Left kidney (tissue), 2 donors: Measurements from ENCODE around the gene TMTC4. TPM values are rescaled to one million over a fixed set of nuclear protein-coding genes. Genes with fewer than 3 reads are reported as not detected.

ENCODE experiments used
- DNase-seq: peaks from one replicate; pipeline ENCODE4 v3.0.0-alpha.2; 2013
- polyA plus RNA-seq: library from polyadenylated mRNA; unstranded; fragments of 120-200 nt; gene quantifications from one replicate; pipeline ENCODE4 v1.2.1, GENCODE V29; 2013; ENCODE audit not compliant: insufficient read length

TMTC4 gene
- polyA plus RNA-seq, 1 donor: 42.7 TPM

DNA sequence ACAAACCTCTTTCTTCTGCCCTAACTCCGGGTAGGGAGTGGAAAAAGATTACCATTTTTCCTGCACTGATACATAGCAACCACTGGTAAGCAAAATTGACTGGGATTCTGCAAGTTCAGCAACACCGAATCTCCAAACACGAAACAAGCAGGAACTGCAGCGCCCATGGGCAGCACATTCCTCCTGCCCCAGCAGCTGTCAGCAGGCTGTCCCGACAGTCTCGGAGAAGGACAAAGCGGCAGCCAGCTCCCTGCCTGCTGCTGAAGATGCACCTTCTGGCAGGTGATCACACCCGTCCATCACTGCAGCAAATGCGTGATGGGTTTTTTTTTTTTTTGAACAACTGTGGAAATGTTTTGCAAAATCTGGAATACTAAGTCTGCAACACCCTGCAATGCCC, 6.7 kb downstream of the TMTC4 start:
- no peak for DNase-seq

- no peak for DNase-seq
These were observed 8.5 kb downstream of the TMTC4 start for GRCh38 chr13:100666124-100666523.

DNA sequence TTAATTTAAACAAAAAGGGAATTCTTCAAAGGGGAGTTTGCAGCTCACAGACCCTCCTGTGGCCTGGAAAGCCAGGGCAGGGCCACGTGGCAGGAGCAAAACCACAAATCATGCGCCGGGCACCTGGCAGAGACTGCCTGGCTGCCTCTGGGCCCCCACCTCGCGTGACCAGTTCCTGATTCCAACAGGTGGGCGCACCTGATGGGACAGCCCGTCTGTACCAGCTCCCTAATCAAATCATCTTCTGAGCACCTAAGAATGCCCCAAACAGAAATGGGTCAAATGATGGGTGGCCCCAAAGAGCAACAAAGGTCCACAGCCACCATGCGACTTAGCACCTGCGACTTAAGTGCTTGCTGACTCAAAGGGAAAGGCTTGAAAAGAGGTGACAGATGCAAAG, 9.2 kb downstream of the TMTC4 start:
- DNase-seq: no peak

GRCh38 chr13:100664171-100664900, 10.3 kb downstream of the TMTC4 start:
- DNase-seq: no peak

GRCh38 chr13:100662468-100663211, 12.0 kb downstream of the TMTC4 start:
- DNase-seq: no peak

DNA sequence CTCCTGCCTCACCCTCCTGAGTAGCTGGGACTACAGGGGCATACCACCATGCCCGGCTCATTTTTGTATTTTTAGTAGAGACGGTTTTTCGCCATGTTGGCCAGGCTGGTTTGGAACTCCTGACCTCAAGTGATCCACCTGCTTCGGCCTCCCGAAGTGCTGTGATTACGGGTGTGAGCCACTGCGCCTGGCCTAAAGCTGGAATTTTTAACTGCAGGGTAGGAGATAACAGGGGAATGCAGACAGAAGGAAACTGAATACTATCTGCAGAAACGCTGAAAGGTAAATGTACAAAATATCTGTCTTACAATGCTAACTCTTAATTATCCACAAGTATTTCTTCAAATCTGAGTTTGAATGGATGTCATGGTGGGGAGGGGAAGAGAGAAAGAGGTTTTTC, 13.8 kb downstream of the TMTC4 start:
- no peak for DNase-seq

GRCh38 chr13:100659578-100659977, 15.0 kb downstream of the TMTC4 start:
- DNase-seq: no peak

- DNase-seq: no peak
These were observed 16.2 kb downstream of the TMTC4 start for GRCh38 chr13:100658363-100658762.

DNA sequence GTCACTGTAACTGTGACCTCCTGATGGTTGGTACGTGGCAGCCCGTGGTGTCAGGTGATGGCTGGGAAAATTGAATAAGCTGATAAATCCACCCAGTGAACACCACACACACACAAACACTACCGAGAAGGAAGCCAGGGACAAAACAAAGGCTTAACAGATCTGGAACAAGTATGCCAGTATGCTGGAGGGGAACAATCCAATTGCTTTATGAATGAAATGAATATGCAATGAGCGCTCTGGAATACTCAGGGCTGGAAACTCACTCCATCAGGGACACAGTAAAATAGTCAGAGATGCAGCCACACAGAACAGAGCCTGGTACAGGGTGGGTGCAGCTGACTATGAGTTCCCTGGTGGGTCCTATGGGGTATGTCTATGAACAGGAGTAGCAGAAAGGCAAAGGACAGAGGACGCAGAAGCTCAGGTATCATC, 16.7 kb downstream of the TMTC4 start:
- no peak for DNase-seq

- DNase-seq: no peak
These were observed 22.1 kb downstream of the TMTC4 start for GRCh38 chr13:100652510-100652909.

DNA sequence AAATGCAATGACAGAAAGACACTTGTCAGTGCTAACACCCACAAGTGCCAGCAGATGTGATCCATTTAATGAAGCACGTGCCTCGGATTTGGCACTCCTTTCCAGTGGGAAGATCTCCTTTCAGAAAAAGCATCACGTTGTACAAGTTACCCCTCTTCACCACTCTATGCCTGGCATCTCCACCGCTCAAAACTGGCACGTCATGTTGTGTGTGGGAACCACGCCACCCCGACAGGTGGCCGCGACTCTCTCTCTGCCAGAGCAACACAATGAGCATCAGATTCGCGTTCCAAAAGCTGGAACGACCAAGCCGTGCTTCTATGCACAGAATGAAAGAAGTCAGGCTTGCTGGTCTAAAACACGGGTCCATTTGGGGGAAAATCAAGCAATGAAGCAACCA, 24.3 kb downstream of the TMTC4 start:
- DNase-seq: no peak

GRCh38 chr13:100648354-100648753, 26.2 kb downstream of the TMTC4 start:
- no peak for DNase-seq

DNA sequence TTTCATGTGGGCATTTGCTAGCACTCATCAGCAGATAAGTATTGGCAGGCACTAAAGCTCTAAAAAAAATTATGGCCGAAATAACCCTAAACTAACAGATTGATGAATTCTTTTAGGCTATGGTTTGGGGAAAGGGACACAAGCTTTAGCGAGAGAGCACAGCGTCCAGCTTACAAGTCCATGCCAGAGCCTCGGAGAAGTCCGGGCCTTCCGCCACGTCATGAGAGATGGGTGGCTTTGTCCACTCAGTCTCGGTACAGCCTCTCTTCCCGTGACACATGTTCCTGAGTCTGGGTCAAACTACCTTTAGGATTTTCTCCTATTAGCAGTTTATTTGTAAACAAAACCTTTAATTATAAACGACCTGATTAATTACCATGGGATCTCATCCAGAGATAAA, 27.7 kb downstream of the TMTC4 start:
- DNase-seq: no peak

- DNase-seq: no peak
These were observed 28.4 kb downstream of the TMTC4 start for GRCh38 chr13:100646030-100646673.

- DNase-seq: no peak
These were observed 29.2 kb downstream of the TMTC4 start for GRCh38 chr13:100645382-100645781.

- DNase-seq: peak; percentile 62
These were observed 30.2 kb downstream of the TMTC4 start for GRCh38 chr13:100644371-100644770.

GRCh38 chr13:100637796-100638195, 36.8 kb downstream of the TMTC4 start:
- no peak for DNase-seq

GRCh38 chr13:100637380-100637779, 37.2 kb downstream of the TMTC4 start:
- DNase-seq: no peak

DNA sequence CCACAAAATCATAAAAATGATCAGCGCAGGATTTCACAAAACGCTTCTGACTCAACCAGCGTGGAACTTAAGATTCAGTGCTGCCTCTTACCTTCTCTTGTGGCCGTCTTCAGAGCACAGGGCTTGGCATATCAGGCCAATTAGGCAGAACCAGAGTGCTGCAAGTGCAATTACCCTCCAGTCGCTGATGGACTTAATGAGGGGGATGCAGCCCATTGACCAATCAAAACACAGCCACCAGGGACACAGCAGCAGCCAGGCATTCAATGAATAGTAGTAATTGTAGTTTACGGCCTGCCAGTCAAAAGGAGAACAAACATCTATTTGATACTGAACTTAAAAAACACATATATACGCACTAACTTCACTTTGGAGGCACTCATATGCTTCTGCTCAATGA, 38.2 kb downstream of the TMTC4 start:
- DNase-seq: no peak

GRCh38 chr13:100636004-100636403, 38.6 kb downstream of the TMTC4 start:
- DNase-seq: no peak

DNA sequence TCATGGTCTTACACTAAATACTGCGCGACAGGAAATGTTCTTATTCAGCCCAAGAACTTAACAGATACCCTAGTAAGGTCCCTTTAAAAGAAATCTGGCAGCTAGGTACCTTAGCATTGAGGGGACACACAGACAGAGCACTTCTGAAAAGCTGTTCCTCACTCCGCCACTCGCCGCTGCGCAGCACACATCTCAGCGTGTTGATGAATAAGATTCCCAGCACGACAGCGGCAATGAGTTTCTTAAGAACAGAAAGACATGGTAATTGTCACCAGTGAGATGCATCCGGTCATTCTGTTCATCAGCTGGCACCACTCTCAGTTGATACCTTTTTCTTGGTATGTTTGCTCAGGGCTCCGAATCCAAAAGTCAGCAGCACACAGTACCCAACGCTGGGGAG, 39.9 kb downstream of the TMTC4 start:
- no peak for DNase-seq

DNA sequence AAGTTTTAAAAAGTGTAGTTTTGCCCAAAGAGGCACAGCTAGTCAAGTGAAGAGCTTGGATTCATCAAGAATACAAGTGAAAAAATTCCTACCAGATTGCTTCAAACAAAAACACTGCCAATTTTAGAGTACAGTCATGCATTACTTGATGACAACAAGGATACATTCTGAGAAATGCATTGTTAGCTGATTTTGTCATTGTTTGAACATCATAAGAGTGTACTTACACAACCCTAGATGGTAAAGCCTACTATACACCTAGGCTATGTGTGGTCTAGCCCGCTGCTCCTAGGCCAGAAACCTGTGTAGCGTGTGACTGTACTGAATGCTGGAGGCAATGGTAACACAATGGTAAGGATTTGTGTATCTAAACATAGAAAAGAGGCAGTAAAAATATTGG, 41.1 kb downstream of the TMTC4 start:
- DNase-seq: no peak

DNA sequence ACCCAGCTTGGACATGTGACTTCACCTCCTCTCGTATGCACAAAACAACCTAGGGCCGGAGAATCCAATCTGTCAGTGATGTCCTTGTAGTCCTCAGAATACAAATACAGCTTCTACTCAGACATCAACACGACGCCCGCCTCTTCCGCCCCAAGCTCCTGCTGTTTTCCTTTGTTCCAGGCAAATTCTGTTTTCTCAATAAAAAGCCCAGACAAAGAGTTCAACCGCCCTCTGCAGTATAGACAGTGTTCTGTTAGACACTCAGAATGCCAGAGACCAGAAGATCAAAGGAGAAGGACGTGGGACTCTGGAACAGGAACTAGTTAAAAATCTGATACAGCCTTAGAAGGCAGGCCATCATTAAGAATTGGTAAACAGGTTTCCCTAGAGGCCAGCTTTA, 44.0 kb downstream of the TMTC4 start:
- no peak for DNase-seq
